Measurements from ENCODE around the gene ARSH.

Gene ARSH

DNA sequence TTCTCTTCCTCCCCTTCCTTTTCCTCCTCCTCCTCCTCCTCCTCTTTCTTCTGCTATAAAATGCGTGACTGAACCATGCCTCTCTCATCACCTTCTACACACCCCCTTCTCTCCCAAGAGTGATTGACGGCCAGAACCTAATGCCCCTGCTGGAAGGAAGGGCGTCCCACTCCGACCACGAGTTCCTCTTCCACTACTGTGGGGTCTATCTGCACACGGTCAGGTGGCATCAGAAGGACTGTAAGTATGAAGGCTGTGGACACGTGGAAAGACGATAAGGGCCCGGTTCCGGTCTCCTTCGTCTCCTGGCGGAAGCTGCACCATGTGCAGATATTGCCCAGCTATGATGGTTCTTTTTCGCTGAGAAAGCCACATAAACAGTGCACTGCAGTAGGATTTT lies 22.8 kb downstream of the ARSH start:
- Histone ChIP-seq H4K20me1 (ENCODE audit: insufficient read depth, low read length) (no peaks in the 10 kb centered on the region), H3F3A (ENCODE audit: insufficient read depth, low read length) (no peaks in the 10 kb centered on the region)

DNA sequence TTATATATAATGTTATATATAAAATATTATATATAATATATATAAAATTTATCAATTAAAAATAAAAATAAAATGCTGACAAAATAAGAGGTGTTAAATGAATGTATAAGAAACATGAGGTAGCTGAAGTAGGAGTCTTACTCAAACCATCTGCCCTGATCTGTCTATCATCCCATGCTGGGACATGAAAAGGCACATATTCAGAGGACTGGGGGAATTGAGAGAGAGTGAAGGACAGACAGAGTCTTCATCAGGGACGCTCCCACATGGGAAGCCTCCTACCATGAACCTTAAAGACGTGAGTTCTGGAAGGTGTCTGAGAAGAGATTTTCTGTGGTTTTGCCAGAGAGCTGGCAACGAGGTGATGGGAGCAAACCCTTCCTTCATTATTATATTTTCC lies 30.9 kb downstream of the ARSH start:
- H3K79me2 ChIP-seq (ENCODE audit: low read length), result no peaks in the 10 kb centered on the region
- H3K9me2 ChIP-seq (replicated peaks; ENCODE audit: insufficient read depth, low read length), result no peaks in the 10 kb centered on the region
- H3K36me3 ChIP-seq (replicated peaks; ENCODE audit: insufficient read depth, low read length), result no peaks in the 10 kb centered on the region
- no peak for TF ChIP-seq EZH2 (optimal IDR thresholded peaks at IDR 0.05; ENCODE audit: low read depth, low read length)
- TF ChIP-seq, protein P1, sequence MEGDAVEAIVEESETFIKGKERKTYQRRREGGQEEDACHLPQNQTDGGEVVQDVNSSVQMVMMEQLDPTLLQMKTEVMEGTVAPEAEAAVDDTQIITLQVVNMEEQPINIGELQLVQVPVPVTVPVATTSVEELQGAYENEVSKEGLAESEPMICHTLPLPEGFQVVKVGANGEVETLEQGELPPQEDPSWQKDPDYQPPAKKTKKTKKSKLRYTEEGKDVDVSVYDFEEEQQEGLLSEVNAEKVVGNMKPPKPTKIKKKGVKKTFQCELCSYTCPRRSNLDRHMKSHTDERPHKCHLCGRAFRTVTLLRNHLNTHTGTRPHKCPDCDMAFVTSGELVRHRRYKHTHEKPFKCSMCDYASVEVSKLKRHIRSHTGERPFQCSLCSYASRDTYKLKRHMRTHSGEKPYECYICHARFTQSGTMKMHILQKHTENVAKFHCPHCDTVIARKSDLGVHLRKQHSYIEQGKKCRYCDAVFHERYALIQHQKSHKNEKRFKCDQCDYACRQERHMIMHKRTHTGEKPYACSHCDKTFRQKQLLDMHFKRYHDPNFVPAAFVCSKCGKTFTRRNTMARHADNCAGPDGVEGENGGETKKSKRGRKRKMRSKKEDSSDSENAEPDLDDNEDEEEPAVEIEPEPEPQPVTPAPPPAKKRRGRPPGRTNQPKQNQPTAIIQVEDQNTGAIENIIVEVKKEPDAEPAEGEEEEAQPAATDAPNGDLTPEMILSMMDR (IDR thresholded peaks at IDR 0.05; ENCODE audit: low read length), result no peak
- no peak for TF ChIP-seq EZH2phosphoT487 (IDR thresholded peaks at IDR 0.05; ENCODE audit: low read length)
- H2AFZ ChIP-seq (ENCODE audit: low read length), result no peak overlapping the region
- no peaks in the 10 kb centered on the region for H4K20me1 ChIP-seq (ENCODE audit: insufficient read depth, low read length)
- H3K9ac ChIP-seq (ENCODE audit: low read length), result no peak overlapping the region
- no peaks in the 10 kb centered on the region for H3K27me3 ChIP-seq (replicated peaks; ENCODE audit: insufficient read depth, low read length)
- no peak overlapping the region for H3K27ac ChIP-seq (ENCODE audit: low read length)
- no peaks in the 10 kb centered on the region for H3K4me1 ChIP-seq (ENCODE audit: low read length)
- H3K4me3 ChIP-seq (ENCODE audit: low read length), result no peak overlapping the region
- no peak for DNase-seq
- H3K4me2 ChIP-seq (ENCODE audit: low read depth, low read length), result no peak overlapping the region
- no peaks in the 10 kb centered on the region for H3K9me3 ChIP-seq (replicated peaks; ENCODE audit: insufficient read depth, low read length)
- H3F3A ChIP-seq (ENCODE audit: insufficient read depth, low read length), result no peaks in the 10 kb centered on the region

More for the DNA sequence above, 22.8 kb downstream of the ARSH start:
- no peak overlapping the region for H3K4me2 ChIP-seq (ENCODE audit: low read depth, low read length)
- DNase-seq, result no peak
- no peak overlapping the region for H3K4me3 ChIP-seq (ENCODE audit: low read length)
- H3K9me2 ChIP-seq (replicated peaks; ENCODE audit: insufficient read depth, low read length), result no peaks in the 10 kb centered on the region
- no peaks in the 10 kb centered on the region for H3K36me3 ChIP-seq (replicated peaks; ENCODE audit: insufficient read depth, low read length)
- no peaks in the 10 kb centered on the region for H3K27me3 ChIP-seq (replicated peaks; ENCODE audit: insufficient read depth, low read length)
- H3K27ac ChIP-seq (ENCODE audit: low read length), result no peak overlapping the region
- no peak overlapping the region for H2AFZ ChIP-seq (ENCODE audit: low read length)
- no peak overlapping the region for H3K9ac ChIP-seq (ENCODE audit: low read length)
- H3K79me2 ChIP-seq (ENCODE audit: low read length), result no peaks in the 10 kb centered on the region
- no peaks in the 10 kb centered on the region for H3K4me1 ChIP-seq (ENCODE audit: low read length)
- H3K9me3 ChIP-seq (replicated peaks; ENCODE audit: insufficient read depth, low read length), result no peaks in the 10 kb centered on the region
- TF ChIP-seq EZH2 (optimal IDR thresholded peaks at IDR 0.05; ENCODE audit: low read depth, low read length), result no peak
- no peak for TF ChIP-seq EZH2phosphoT487 (IDR thresholded peaks at IDR 0.05; ENCODE audit: low read length)
- TF ChIP-seq, protein P1 (IDR thresholded peaks at IDR 0.05; ENCODE audit: low read length), result no peak

DNA sequence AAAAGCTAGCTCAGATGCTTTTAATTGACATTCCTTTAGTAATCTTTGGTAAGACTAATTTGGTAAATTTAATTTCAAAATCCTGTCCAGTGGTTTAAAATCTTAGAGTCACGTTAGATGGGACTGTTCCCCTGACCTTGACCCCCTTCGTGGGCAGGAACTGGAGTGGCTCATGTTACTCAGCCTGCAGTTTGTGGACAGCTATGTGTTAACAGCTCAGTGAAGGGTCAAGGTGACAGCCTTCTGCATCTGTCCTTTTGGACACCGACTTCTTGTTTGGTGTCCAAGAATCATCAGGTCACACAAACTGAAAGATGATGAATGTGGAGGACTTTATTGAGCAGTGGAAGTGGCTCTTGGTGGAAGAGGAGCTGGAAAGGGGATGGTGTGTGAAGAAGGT lies 37.9 kb downstream of the ARSH start:
- Histone ChIP-seq H3K27me3 (replicated peaks; ENCODE audit: insufficient read depth, low read length) (no peaks in the 10 kb centered on the region), H3K27ac (ENCODE audit: low read length) (no peak overlapping the region), H3K4me2 (ENCODE audit: low read depth, low read length) (no peak overlapping the region), H2AFZ (ENCODE audit: low read length) (no peak overlapping the region), H3K4me1 (ENCODE audit: low read length) (no peaks in the 10 kb centered on the region), H3K4me3 (ENCODE audit: low read length) (no peak overlapping the region), H4K20me1 (ENCODE audit: insufficient read depth, low read length) (no peaks in the 10 kb centered on the region), H3K9ac (ENCODE audit: low read length) (no peak overlapping the region), H3K36me3 (replicated peaks; ENCODE audit: insufficient read depth, low read length) (no peaks in the 10 kb centered on the region), H3F3A (ENCODE audit: insufficient read depth, low read length) (no peaks in the 10 kb centered on the region), H3K9me3 (replicated peaks; ENCODE audit: insufficient read depth, low read length) (no peaks in the 10 kb centered on the region), H3K79me2 (ENCODE audit: low read length) (no peaks in the 10 kb centered on the region), H3K9me2 (replicated peaks; ENCODE audit: insufficient read depth, low read length) (no peaks in the 10 kb centered on the region)
- no peak for TF ChIP-seq EZH2 (optimal IDR thresholded peaks at IDR 0.05; ENCODE audit: low read depth, low read length)
- no peak for TF ChIP-seq EZH2phosphoT487 (IDR thresholded peaks at IDR 0.05; ENCODE audit: low read length)
- TF ChIP-seq, protein P1 (IDR thresholded peaks at IDR 0.05; ENCODE audit: low read length), result no peak
- DNase-seq, result no peak

Data from MM.1S (cell line).